ACC112 (cell line): ENCODE measurements around the gene ARHGEF11.

ENCODE experiments used
- H2AFZ ChIP-seq: fragments of 200-600 bp; sonication (generic); one replicate; pipeline ENCODE4 v1.6.0; 2017; ENCODE audit warnings: antibody characterized with exemption, low read length; ENCODE audit not compliant: unreplicated experiment
- H3K27ac ChIP-seq: fragments of 200-600 bp; sonication (generic); 2 replicates; pipeline ENCODE4 v1.5.1; 2014; ENCODE audit warnings: low read depth, mild to moderate bottlenecking, antibody characterized with exemption, low read length, moderate library complexity
- H3K27me3 ChIP-seq: fragments of 200-600 bp; sonication (generic); 2 replicates; pipeline ENCODE4 v1.6.1; 2014; ENCODE audit warnings: mild to moderate bottlenecking, antibody characterized with exemption, low read length, moderate library complexity, mixed read lengths; ENCODE audit not compliant: insufficient read depth
- H3K36me3 ChIP-seq: fragments of 200-600 bp; sonication (generic); 2 replicates; pipeline ENCODE4 v1.6.1; 2016; ENCODE audit warnings: mild to moderate bottlenecking, antibody characterized with exemption, low read length, moderate library complexity, mixed read lengths; ENCODE audit not compliant: insufficient read depth
- H3K4me1 ChIP-seq: fragments of 200-600 bp; sonication (generic); one replicate; pipeline ENCODE4 v1.6.1; 2016; ENCODE audit warnings: low read length, mixed read lengths; ENCODE audit not compliant: insufficient read depth, unreplicated experiment, control insufficient read depth
- H3K4me3 ChIP-seq: fragments of 200-600 bp; sonication (generic); 2 replicates; pipeline ENCODE4 v1.5.1; 2014; ENCODE audit warnings: mild to moderate bottlenecking, low read depth, low read length
- H3K79me2 ChIP-seq: fragments of 200-600 bp; sonication (generic); one replicate; pipeline ENCODE4 v1.6.0; 2016; ENCODE audit warnings: low read length; ENCODE audit not compliant: control insufficient read depth, unreplicated experiment, insufficient read depth

The ARHGEF11 gene

GRCh38 chr1:156958247-156958714 lies 87.3 kb downstream of the ARHGEF11 start:
- Histone ChIP-seq H3K27me3 (no peaks in the 10 kb centered on the region), H2AFZ (no peak overlapping the region), H3K27ac (no peak overlapping the region), H3K4me3 (no peak overlapping the region), H3K79me2 (no peaks in the 10 kb centered on the region), H3K4me1 (no peaks in the 10 kb centered on the region), H3K36me3 (peaks cover 7% of the 10 kb centered on the region; the same call in 1 of the 2 replicates)

- H3K36me3 ChIP-seq, result peaks cover 7% of the 10 kb centered on the region; the same call in 1 of the 2 replicates
- H3K27me3 ChIP-seq, result no peaks in the 10 kb centered on the region
- H3K4me3 ChIP-seq, result no peak overlapping the region
- no peak overlapping the region for H2AFZ ChIP-seq
- no peaks in the 10 kb centered on the region for H3K79me2 ChIP-seq
- H3K27ac ChIP-seq, result no peak overlapping the region
- H3K4me1 ChIP-seq, result no peaks in the 10 kb centered on the region
Measured at GRCh38 chr1:156957634-156958033, 87.9 kb downstream of the ARHGEF11 start.

- Histone ChIP-seq H3K36me3 (peaks cover 4% of the 10 kb centered on the region; the same call in 1 of the 2 replicates), H3K4me1 (no peaks in the 10 kb centered on the region), H3K27ac (no peak overlapping the region), H2AFZ (no peak overlapping the region), H3K4me3 (no peak overlapping the region), H3K27me3 (no peaks in the 10 kb centered on the region), H3K79me2 (no peaks in the 10 kb centered on the region)
Measured at GRCh38 chr1:156956333-156956732, 89.2 kb downstream of the ARHGEF11 start.

- H3K36me3 ChIP-seq, result peaks cover 9% of the 10 kb centered on the region; the same call in 1 of the 2 replicates
- H3K4me1 ChIP-seq, result no peaks in the 10 kb centered on the region
- H3K27ac ChIP-seq, result no peak overlapping the region
- H3K4me3 ChIP-seq, result no peak overlapping the region
- H3K79me2 ChIP-seq, result no peaks in the 10 kb centered on the region
- no peaks in the 10 kb centered on the region for H3K27me3 ChIP-seq
- H2AFZ ChIP-seq, result no peak overlapping the region
Measured at GRCh38 chr1:156953571-156953970, 92.0 kb downstream of the ARHGEF11 start.

DNA sequence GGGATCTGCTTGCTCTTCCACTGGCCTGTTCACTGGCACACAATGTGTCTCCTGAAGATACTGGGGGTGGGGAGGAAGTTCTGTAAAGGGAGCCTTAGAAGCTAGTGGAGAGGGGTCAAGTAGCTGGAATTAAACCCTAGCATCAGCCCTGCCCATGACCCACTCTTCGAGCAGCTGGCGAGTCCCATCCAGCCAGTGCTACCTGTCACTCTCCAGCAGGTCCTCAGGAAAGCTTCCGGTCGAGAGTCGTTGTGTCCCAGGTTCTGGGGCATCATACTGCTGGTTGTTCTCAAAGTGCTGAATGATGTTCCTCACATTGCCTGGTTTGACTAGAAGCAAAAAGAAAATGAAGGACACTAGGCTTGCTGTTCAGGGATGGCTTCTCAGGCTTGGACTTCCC lies 94.2 kb downstream of the ARHGEF11 start:
- no peaks in the 10 kb centered on the region for H3K4me1 ChIP-seq
- H3K27me3 ChIP-seq, result no peaks in the 10 kb centered on the region
- H3K27ac ChIP-seq, result no peak overlapping the region
- H3K4me3 ChIP-seq, result no peak overlapping the region
- no peaks in the 10 kb centered on the region for H3K79me2 ChIP-seq
- H2AFZ ChIP-seq, result no peak overlapping the region
- peaks cover 17% of the 10 kb centered on the region; the same call in 1 of the 2 replicates for H3K36me3 ChIP-seq

DNA sequence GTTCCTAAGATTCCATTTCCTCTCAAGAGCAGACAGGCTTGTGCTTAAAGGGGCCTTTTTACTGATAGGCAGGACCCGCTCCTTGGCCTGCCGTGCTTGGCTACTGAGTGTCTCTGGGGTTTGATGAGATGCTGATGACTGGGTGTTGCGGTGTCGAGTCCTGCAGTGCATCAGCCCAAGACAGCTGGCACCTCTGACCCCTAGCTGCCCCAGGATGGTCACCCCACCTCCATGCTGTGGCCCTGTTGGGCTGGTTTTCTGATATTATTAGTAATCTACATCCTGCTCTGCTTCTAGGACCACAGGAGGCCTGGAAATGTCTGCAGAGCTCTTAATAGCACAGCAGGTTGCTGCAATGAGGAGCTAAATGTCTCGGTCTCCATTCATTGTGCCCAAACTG lies 96.4 kb downstream of the ARHGEF11 start:
- H3K79me2 ChIP-seq, result no peaks in the 10 kb centered on the region
- H3K27me3 ChIP-seq, result no peaks in the 10 kb centered on the region
- no peaks in the 10 kb centered on the region for H3K4me1 ChIP-seq
- H3K4me3 ChIP-seq, result no peak overlapping the region
- H3K36me3 ChIP-seq, result peaks cover 25% of the 10 kb centered on the region; the same call in 1 of the 2 replicates
- no peak overlapping the region for H3K27ac ChIP-seq
- no peak overlapping the region for H2AFZ ChIP-seq

DNA sequence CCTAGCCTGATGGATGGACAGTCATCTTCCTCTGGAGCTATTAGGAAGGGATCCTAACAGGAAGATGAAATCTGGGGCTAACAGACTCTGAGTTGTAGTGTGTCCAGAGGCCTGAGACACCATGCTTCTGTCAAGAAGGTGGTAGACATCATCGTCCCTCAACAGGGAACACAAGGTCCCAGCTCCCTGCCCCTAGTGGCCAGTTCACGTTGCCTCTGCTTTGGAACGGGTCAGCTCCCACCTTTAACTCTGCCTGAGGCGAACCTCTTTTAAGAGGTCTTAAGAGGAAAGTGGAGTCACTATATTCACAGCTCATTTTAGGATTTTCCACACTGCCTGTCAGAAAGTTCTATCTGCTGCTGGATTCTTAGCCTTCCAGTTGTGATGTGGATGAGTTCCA lies 96.8 kb downstream of the ARHGEF11 start:
- H3K36me3 ChIP-seq, result peaks cover 28% of the 10 kb centered on the region; the same call in 1 of the 2 replicates
- no peak overlapping the region for H3K27ac ChIP-seq
- no peaks in the 10 kb centered on the region for H3K79me2 ChIP-seq
- H3K4me1 ChIP-seq, result no peaks in the 10 kb centered on the region
- H2AFZ ChIP-seq, result no peak overlapping the region
- H3K4me3 ChIP-seq, result no peak overlapping the region
- H3K27me3 ChIP-seq, result no peaks in the 10 kb centered on the region

DNA sequence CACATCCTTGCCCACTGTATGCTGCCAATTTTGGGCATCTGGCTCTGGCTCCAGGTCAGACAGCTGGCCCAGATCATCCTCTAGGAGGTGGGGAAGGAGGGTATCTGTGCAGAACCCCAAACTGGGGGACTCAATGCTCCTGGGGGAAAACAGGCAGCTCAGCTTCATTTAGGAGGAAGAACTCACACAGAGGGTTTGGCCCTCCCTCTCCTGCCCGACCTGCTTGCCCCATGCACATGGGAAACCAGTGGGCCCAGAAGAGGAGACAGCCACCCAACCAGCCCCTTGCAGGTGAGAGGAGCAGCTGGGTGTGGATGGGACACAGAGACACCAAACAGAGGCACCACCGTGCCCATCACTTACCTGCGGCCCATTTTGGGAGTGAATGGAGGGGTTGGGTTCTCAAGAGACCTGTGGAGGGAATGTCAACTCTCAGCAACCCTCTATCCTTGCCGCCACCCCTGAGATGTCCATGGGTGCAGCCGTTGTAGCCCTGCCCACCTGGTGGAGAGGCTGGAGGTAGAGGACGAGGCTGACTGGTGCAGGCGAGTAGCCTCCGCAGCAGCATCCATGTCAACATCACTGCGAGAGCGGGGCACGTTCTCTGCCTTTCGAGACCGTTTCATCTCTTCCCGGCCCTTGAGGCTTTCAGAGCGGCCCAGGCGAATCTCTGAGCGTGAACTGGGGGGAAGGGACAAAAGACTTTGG lies 97.6 kb downstream of the ARHGEF11 start:
- H3K36me3 ChIP-seq, result peaks cover 32% of the 10 kb centered on the region; the same call in 1 of the 2 replicates
- no peak overlapping the region for H2AFZ ChIP-seq

GRCh38 chr1:156947127-156947526 lies 98.4 kb downstream of the ARHGEF11 start:
- H3K36me3 ChIP-seq, result peaks cover 32% of the 10 kb centered on the region; the same call in 1 of the 2 replicates
- H3K27ac ChIP-seq, result no peak overlapping the region
- H3K4me1 ChIP-seq, result no peaks in the 10 kb centered on the region
- no peak overlapping the region for H3K4me3 ChIP-seq
- H2AFZ ChIP-seq, result no peak overlapping the region
- H3K79me2 ChIP-seq, result no peaks in the 10 kb centered on the region
- no peaks in the 10 kb centered on the region for H3K27me3 ChIP-seq

More for the DNA sequence above, 97.6 kb downstream of the ARHGEF11 start:
- no peak overlapping the region for H3K4me3 ChIP-seq
- H3K27me3 ChIP-seq, result no peaks in the 10 kb centered on the region
- no peaks in the 10 kb centered on the region for H3K4me1 ChIP-seq
- no peaks in the 10 kb centered on the region for H3K79me2 ChIP-seq
- no peak overlapping the region for H3K27ac ChIP-seq

GRCh38 chr1:156945881-156946661 lies 99.5 kb downstream of the ARHGEF11 start:
- H3K36me3 ChIP-seq, result peaks cover 32% of the 10 kb centered on the region; the same call in 1 of the 2 replicates
- no peak overlapping the region for H3K4me3 ChIP-seq
- no peak overlapping the region for H2AFZ ChIP-seq
- H3K27me3 ChIP-seq, result no peaks in the 10 kb centered on the region
- H3K27ac ChIP-seq, result no peak overlapping the region
- no peaks in the 10 kb centered on the region for H3K79me2 ChIP-seq
- H3K4me1 ChIP-seq, result no peaks in the 10 kb centered on the region
